GM12878 (cell line): Measurements from ENCODE around the gene CAMK2G. TPM values are rescaled to one million over a fixed set of nuclear protein-coding genes. Genes with fewer than 3 reads are reported as not detected.

ENCODE experiments used
- ASH2L ChIP-seq: fragments of 300-600, 200-600 bp; sonication (generic); IDR thresholded peaks from 2 replicates; pipeline ENCODE4 v1.6.1; 2017; ENCODE audit warnings: low read depth, mild to moderate bottlenecking, borderline replicate concordance
- CBFB ChIP-seq: IDR thresholded peaks from 2 replicates; pipeline ENCODE4 v1.6.1; 2016; ENCODE audit warnings: antibody characterized with exemption, low read depth
- EP300 ChIP-seq, 2 experiments: fragments of 150-350 bp in 1 of 2; IDR thresholded peaks; 2 replicates each; pipeline ENCODE4 v1.6.1; 2011 to 2012; ENCODE audit warnings: low read depth in 2 of 2, low read length in 2 of 2, borderline replicate concordance in 1 of 2, improper control_type of control experiment in 1 of 2, inconsistent platforms in 1 of 2; ENCODE audit not compliant: control insufficient read depth in 1 of 2
- FOXM1 ChIP-seq: IDR thresholded peaks from 2 replicates; pipeline ENCODE4 v1.6.1; 2012; ENCODE audit warnings: low read depth, mild to moderate bottlenecking, inconsistent platforms, low read length, moderate library complexity
- GATAD2B ChIP-seq: fragments of 450-650 bp; conservative IDR thresholded peaks from 2 replicates; pipeline ENCODE4 v1.6.1; 2017; ENCODE audit warnings: low read depth, mild to moderate bottlenecking, moderate library complexity
- HDGF ChIP-seq: fragments of 450-650 bp; IDR thresholded peaks from 2 replicates; pipeline ENCODE4 v1.6.1; 2016; ENCODE audit warnings: antibody characterized with exemption
- IKZF2 ChIP-seq, 2 experiments: fragments of 450-650 bp; IDR thresholded peaks; 2 replicates each; pipeline ENCODE4 v1.6.1; 2017; ENCODE audit warnings: mild to moderate bottlenecking in 2 of 2, moderate library complexity in 2 of 2
- IRF4 ChIP-seq: IDR thresholded peaks from 2 replicates; pipeline ENCODE4 v1.6.1; 2011; ENCODE audit warnings: low read depth, low read length
- KLF5 ChIP-seq: fragments of 450-650 bp; IDR thresholded peaks from 2 replicates; pipeline ENCODE4 v1.6.1; 2014; ENCODE audit warnings: mild to moderate bottlenecking; ENCODE audit not compliant: partially characterized antibody
- MEF2A ChIP-seq: IDR thresholded peaks from 2 replicates; pipeline ENCODE4 v1.6.1; 2011; ENCODE audit warnings: low read depth, mild to moderate bottlenecking, low read length, moderate library complexity; ENCODE audit not compliant: insufficient read depth
- NBN ChIP-seq: fragments of 450-650 bp; IDR thresholded peaks from 2 replicates; pipeline ENCODE4 v1.6.1; 2016
- NFIC ChIP-seq: IDR thresholded peaks from 2 replicates; pipeline ENCODE4 v1.6.1; 2012; ENCODE audit warnings: low read depth, mild to moderate bottlenecking, inconsistent platforms, low read length, moderate library complexity
- NR2C1 ChIP-seq: fragments of 450-650 bp; IDR thresholded peaks from 2 replicates; pipeline ENCODE4 v1.6.1; 2017; ENCODE audit warnings: antibody characterized with exemption, mild to moderate bottlenecking, moderate library complexity
- NR2F1 ChIP-seq: fragments of 450-650 bp; conservative IDR thresholded peaks from 2 replicates; pipeline ENCODE4 v1.6.1; 2017; ENCODE audit warnings: mild to moderate bottlenecking
- RUNX3 ChIP-seq: IDR thresholded peaks from 2 replicates; pipeline ENCODE4 v1.6.1; 2012; ENCODE audit warnings: low read length, inconsistent platforms
- SIX5 ChIP-seq: IDR thresholded peaks from 2 replicates; pipeline ENCODE4 v1.6.1; 2011; ENCODE audit warnings: mild to moderate bottlenecking, low read depth, low read length, moderate library complexity; ENCODE audit not compliant: severe bottlenecking
- SRF ChIP-seq, 2 experiments: IDR thresholded peaks; 2 replicates each; pipeline ENCODE4 v1.6.1; 2011; ENCODE audit warnings: low read depth in 2 of 2, low read length in 2 of 2, mild to moderate bottlenecking in 1 of 2, moderate library complexity in 1 of 2
- ZNF207 ChIP-seq: fragments of 450-650 bp; IDR thresholded peaks from 2 replicates; pipeline ENCODE4 v1.6.1; 2014; ENCODE audit warnings: antibody characterized with exemption, mild to moderate bottlenecking, borderline replicate concordance
- polyA plus RNA-seq, 11 experiments: library from polyadenylated mRNA; depleted of rRNA in 4 of 11; unstranded in 6 of 11; stranded (reverse) in 5 of 11; fragments of >200 nt; fragmentation: Nextera tagmentation in 4 of 11; fragmentation: Illumina TruSeq in 1 of 11; extraction: Ambion mirVana in 4 of 11; extraction: Trizol in 1 of 11; gene quantifications; 1 replicate in 1 of 11; 2 replicates in 10 of 11; pipeline versions ENCODE4 v1.2.1 to v1.2.3, GENCODE V29; 2011 to 2016; ENCODE audit warnings: inconsistent platforms in 2 of 11, missing spikeins in 2 of 11, low read depth in 1 of 11
- total RNA-seq, 4 experiments: library from RNA; depleted of rRNA in 3 of 4; stranded (reverse); fragments of >200 nt in 3 of 4; fragmentation: Illumina TruSeq in 1 of 4; extraction: Trizol in 1 of 4; gene quantifications; 2 replicates each; pipeline versions ENCODE4 v1.2.1 to v1.2.3, GENCODE V29; 2013 to 2021
- TF ChIP-seq, protein P1 (sequence below): fragments of 450-650 bp; IDR thresholded peaks from 2 replicates; pipeline ENCODE4 v1.6.1; 2016; ENCODE audit warnings: mild to moderate bottlenecking, moderate library complexity, borderline replicate concordance
- TF ChIP-seq, protein P2 (sequence below): fragments of 450-650 bp; IDR thresholded peaks from 2 replicates; pipeline ENCODE4 v1.6.1; 2017; ENCODE audit warnings: mild to moderate bottlenecking, moderate library complexity
- TF ChIP-seq, protein P3 (sequence below): fragments of 450-650 bp; IDR thresholded peaks from 2 replicates; pipeline ENCODE4 v1.6.1; 2017; ENCODE audit warnings: low read depth, mild to moderate bottlenecking, moderate library complexity

The CAMK2G gene
- total and polyA plus RNA-seq, 10 of the 15 experiments (the other 5 are each of a cell fraction or from before 2014, with no cell fraction given), result 5.5 to 24.3 (median 16.9) TPM

DNA sequence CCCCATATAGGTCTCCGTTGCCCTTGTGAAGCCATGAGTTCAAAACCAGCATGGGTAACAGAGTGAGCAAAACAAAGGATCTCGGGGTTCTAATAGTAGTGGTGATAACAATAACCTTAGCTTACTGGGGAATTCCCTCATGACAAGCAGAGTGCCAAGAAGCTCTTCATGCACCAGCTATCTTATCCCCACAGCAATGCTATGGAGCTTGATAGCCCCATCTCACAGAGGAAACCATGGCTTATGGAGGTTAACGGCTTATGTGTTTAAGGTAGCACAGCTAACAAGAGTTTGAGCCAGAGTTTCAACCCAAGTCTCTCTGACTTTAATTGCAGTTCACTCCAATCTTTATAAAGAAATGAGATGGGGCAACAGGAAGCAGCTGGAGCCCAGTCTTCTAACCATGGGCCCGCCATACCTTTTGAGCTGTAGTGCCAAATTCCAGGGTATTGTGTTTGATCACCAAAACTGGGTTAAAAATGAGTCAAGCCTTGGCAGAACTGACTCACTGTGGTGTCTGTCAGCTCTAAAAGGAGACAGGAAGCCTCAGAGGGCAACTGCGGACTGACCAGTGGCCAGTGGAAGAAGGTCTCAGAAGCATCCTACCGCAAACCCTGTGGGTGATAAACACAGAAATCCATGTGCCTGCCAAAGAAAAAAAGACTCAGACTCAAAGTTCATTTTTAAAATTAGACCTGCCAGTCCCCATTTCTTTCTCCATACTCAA lies 20.1 kb upstream of the CAMK2G start (continued):
- TF ChIP-seq GATAD2B, result no peak; the same call in 1 of the 2 replicates
- TF ChIP-seq CBFB, result 0 out of 2 replicates have a peak, but pooled peaks have one; percentile 24
- TF ChIP-seq NR2C1, result no peak
- no peak for TF ChIP-seq NBN
- TF ChIP-seq FOXM1, result peak; percentile 63; the same call in 1 of the 2 replicates
- TF ChIP-seq NR2F1, result peak; percentile 66; the same call in 1 of the 2 replicates
- no peak for TF ChIP-seq ASH2L
- TF ChIP-seq NFIC, result peak; percentile 77; the same call in 1 of the 2 replicates
- peak; percentile 35; the same call in 1 of the 2 replicates for TF ChIP-seq IRF4
- TF ChIP-seq ZNF207, result no peak
- TF ChIP-seq EP300 (IDR thresholded peaks at IDR 0.05; ENCODE audit: borderline replicate concordance in 1 of 2, control insufficient read depth in 1 of 2, low read depth in 2 of 2, low read length in 2 of 2), result no peak
- TF ChIP-seq SRF (IDR thresholded peaks at IDR 0.05; ENCODE audit: low read depth in 2 of 2, low read length in 2 of 2), result peak in 1 of 2 experiments; percentile 63; a peak in 1 of 4 replicates
- TF ChIP-seq, protein P1, sequence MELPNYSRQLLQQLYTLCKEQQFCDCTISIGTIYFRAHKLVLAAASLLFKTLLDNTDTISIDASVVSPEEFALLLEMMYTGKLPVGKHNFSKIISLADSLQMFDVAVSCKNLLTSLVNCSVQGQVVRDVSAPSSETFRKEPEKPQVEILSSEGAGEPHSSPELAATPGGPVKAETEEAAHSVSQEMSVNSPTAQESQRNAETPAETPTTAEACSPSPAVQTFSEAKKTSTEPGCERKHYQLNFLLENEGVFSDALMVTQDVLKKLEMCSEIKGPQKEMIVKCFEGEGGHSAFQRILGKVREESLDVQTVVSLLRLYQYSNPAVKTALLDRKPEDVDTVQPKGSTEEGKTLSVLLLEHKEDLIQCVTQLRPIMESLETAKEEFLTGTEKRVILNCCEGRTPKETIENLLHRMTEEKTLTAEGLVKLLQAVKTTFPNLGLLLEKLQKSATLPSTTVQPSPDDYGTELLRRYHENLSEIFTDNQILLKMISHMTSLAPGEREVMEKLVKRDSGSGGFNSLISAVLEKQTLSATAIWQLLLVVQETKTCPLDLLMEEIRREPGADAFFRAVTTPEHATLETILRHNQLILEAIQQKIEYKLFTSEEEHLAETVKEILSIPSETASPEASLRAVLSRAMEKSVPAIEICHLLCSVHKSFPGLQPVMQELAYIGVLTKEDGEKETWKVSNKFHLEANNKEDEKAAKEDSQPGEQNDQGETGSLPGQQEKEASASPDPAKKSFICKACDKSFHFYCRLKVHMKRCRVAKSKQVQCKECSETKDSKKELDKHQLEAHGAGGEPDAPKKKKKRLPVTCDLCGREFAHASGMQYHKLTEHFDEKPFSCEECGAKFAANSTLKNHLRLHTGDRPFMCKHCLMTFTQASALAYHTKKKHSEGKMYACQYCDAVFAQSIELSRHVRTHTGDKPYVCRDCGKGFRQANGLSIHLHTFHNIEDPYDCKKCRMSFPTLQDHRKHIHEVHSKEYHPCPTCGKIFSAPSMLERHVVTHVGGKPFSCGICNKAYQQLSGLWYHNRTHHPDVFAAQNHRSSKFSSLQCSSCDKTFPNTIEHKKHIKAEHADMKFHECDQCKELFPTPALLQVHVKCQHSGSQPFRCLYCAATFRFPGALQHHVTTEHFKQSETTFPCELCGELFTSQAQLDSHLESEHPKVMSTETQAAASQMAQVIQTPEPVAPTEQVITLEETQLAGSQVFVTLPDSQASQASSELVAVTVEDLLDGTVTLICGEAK, result no peak
- TF ChIP-seq, protein P2, sequence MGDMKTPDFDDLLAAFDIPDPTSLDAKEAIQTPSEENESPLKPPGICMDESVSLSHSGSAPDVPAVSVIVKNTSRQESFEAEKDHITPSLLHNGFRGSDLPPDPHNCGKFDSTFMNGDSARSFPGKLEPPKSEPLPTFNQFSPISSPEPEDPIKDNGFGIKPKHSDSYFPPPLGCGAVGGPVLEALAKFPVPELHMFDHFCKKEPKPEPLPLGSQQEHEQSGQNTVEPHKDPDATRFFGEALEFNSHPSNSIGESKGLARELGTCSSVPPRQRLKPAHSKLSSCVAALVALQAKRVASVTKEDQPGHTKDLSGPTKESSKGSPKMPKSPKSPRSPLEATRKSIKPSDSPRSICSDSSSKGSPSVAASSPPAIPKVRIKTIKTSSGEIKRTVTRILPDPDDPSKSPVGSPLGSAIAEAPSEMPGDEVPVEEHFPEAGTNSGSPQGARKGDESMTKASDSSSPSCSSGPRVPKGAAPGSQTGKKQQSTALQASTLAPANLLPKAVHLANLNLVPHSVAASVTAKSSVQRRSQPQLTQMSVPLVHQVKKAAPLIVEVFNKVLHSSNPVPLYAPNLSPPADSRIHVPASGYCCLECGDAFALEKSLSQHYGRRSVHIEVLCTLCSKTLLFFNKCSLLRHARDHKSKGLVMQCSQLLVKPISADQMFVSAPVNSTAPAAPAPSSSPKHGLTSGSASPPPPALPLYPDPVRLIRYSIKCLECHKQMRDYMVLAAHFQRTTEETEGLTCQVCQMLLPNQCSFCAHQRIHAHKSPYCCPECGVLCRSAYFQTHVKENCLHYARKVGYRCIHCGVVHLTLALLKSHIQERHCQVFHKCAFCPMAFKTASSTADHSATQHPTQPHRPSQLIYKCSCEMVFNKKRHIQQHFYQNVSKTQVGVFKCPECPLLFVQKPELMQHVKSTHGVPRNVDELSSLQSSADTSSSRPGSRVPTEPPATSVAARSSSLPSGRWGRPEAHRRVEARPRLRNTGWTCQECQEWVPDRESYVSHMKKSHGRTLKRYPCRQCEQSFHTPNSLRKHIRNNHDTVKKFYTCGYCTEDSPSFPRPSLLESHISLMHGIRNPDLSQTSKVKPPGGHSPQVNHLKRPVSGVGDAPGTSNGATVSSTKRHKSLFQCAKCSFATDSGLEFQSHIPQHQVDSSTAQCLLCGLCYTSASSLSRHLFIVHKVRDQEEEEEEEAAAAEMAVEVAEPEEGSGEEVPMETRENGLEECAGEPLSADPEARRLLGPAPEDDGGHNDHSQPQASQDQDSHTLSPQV, result no peak
- no peak for TF ChIP-seq KLF5
- TF ChIP-seq HDGF, result no peak
- TF ChIP-seq MEF2A, result no peak
- TF ChIP-seq RUNX3, result peak; percentile 84
- peak; percentile 31 to 43; a peak in 2 of 4 replicates for TF ChIP-seq IKZF2 (IDR thresholded peaks at IDR 0.05)
- TF ChIP-seq, protein P3, sequence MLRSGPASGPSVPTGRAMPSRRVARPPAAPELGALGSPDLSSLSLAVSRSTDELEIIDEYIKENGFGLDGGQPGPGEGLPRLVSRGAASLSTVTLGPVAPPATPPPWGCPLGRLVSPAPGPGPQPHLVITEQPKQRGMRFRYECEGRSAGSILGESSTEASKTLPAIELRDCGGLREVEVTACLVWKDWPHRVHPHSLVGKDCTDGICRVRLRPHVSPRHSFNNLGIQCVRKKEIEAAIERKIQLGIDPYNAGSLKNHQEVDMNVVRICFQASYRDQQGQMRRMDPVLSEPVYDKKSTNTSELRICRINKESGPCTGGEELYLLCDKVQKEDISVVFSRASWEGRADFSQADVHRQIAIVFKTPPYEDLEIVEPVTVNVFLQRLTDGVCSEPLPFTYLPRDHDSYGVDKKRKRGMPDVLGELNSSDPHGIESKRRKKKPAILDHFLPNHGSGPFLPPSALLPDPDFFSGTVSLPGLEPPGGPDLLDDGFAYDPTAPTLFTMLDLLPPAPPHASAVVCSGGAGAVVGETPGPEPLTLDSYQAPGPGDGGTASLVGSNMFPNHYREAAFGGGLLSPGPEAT, result no peak
- TF ChIP-seq SIX5, result no peak
